Measurements from ENCODE around the gene CCDC27.

CCDC27 gene

GRCh38 chr1:3752400-3752945, at the start of gene CCDC27:
TSS of gene CCDC27 (plus strand) at chr1:3752450. CDS start at chr1:3752482, 32 bp downstream.
- no peak for DNase-seq

- no peak for DNase-seq
Observed at GRCh38 chr1:3702528-3702927, 49.7 kb upstream of the CCDC27 start.

- DNase-seq, result peak in 1 of 14 donors; percentile 10
Observed at GRCh38 chr1:3702990-3703728, 49.1 kb upstream of the CCDC27 start.

- DNase-seq, result no peak
Observed at GRCh38 chr1:3703786-3704371, 48.4 kb upstream of the CCDC27 start.

- DNase-seq, result no peak
Observed at GRCh38 chr1:3705341-3705950, 46.8 kb upstream of the CCDC27 start.

- DNase-seq, result no peak
Observed at GRCh38 chr1:3706651-3707297, 45.5 kb upstream of the CCDC27 start.

GRCh38 chr1:3707298-3707938, 44.8 kb upstream of the CCDC27 start:
- DNase-seq, result no peak

GRCh38 chr1:3707939-3708328, 44.3 kb upstream of the CCDC27 start:
- DNase-seq, result no peak

GRCh38 chr1:3708791-3709190, 43.5 kb upstream of the CCDC27 start:
- no peak for DNase-seq

- DNase-seq, result no peak
Observed at GRCh38 chr1:3710251-3710650, 42.0 kb upstream of the CCDC27 start.

- peak in 1 of 14 donors; percentile 39 for DNase-seq
Observed at GRCh38 chr1:3711381-3711779, 40.9 kb upstream of the CCDC27 start.

- DNase-seq, result no peak
Observed at GRCh38 chr1:3711780-3712451, 40.3 kb upstream of the CCDC27 start.

- DNase-seq, result peak in 11 of 14 donors; percentile 28 to 72 (median 51)
Observed at GRCh38 chr1:3712573-3713535, 39.4 kb upstream of the CCDC27 start.

- DNase-seq, result no peak
Observed at GRCh38 chr1:3713840-3714239, 38.4 kb upstream of the CCDC27 start.

GRCh38 chr1:3714284-3714741, 37.9 kb upstream of the CCDC27 start:
- DNase-seq, result peak in 13 of 14 donors; percentile 14 to 92 (median 71)

GRCh38 chr1:3714814-3715213, 37.4 kb upstream of the CCDC27 start:
- peak in 3 of 14 donors; percentile 36 to 49 (median 45) for DNase-seq

GRCh38 chr1:3716351-3716750, 35.9 kb upstream of the CCDC27 start:
- DNase-seq, result no peak

GRCh38 chr1:3717041-3717714, 35.1 kb upstream of the CCDC27 start:
- peak in 2 of 14 donors; percentile 22 to 29 for DNase-seq

- DNase-seq, result no peak
Observed at GRCh38 chr1:3717715-3718601, 34.3 kb upstream of the CCDC27 start.

Data from C1 segment of cervical spinal cord (tissue), 14 donors.